GM19043 (cell line): ENCODE data around the gene ZPBP2.

Experiments
- ATAC-seq: cut with Tn5 transposase; IDR thresholded peaks from one replicate; pipeline ENCODE4 v1.9.1; 2021; ENCODE audit warnings: low read depth; ENCODE audit not compliant: unreplicated experiment

Gene ZPBP2

DNA sequence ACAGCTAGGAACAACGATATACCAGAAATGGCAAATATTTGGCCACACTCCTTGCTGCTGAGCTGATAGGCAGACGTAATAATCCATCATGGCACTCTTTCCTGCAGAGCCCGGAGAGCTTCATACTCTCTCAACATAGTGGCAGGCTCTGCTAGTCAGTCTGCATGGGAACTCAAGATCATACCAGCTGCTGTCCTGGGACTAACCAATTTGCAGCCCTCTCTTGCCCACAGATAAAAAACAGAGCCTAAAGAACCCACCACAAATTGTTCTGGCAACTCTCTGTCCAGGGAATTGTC lies 36.9 kb downstream of the ZPBP2 start:
- no peak for ATAC-seq

- no peak for ATAC-seq
Measured at GRCh38 chr17:39908789-39909352, 40.9 kb downstream of the ZPBP2 start.

- no peak for ATAC-seq
Measured at GRCh38 chr17:39913989-39914388, 46.0 kb downstream of the ZPBP2 start.

- ATAC-seq = no peak
Measured at GRCh38 chr17:39915559-39915958, 47.6 kb downstream of the ZPBP2 start.

GRCh38 chr17:39916918-39917317 lies 48.9 kb downstream of the ZPBP2 start:
- no peak for ATAC-seq

DNA sequence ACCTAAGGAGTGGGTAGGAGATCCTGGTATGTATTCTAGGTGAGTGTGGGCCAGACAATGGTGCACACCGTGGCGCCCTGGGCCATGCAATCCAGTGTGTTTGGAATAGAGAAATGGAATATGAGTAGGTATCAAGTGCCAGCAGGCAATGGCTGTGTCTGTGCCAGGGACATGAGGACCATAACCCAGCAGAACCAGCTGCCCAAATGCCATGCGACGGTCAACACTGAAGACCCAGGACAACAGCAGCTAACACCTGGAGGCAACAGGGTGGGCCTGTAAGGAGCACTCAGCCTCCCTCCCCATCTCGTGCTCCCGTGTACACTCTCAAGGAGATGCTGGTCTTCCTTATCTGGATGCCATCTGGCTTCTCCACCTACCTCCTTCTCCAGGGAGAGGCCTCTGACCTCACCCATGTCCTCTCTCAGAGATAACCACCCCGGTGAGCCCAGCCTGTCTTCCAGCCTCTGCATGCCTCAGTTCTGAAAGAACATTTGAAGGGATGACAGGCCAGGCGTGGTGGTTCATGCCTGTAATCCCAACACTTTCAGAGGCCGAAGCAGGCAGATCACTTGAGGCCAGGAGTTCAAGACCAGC lies 51.2 kb downstream of the ZPBP2 start:
- ATAC-seq = no peak

DNA sequence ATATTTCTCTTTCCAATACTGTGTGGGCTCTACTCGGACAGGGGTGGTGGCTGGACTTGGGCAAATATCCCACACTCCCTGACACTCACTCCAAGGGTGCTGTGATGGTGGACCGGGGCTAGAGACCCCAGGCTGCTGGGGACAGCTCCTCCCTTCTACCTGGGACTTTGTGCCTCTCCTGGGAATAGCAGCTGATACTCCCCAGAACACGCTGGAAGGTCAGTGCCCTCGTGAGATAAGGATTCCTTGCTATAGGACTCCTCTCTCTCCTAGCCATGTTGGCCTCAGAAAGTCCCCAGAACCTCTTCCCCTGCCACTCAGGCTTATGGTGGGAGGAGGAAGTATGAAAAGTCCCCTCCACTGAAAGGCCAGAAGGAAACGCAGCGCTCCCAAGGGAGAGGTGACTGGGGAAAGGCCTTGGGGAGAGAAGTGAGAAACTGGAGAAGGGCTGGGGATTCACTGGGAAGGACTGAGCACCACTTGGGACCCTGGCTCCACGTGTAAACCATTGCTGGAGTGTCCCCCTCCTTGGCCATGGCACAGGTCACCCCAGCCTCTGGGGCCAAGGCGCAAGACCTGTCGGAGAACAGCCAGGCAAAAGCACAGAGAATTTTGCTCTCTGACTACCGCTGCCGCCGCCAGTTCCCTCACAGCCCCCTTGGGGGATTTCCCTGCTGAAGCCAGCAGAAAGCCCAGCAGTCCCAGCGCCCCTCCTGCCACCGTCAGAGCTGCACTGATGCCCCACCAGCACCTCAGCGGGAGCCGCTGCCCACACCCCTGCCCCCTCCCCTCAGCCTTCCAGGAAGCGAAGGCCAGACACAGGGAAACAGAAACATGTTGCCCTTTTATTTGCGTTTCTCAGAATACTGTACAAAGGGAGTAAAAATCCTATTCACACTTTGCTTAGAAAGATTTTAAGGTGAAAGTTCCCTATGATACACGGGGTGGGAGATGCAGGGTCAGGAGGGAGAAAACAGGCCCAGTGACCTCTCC lies 52.5 kb downstream of the ZPBP2 start:
- ATAC-seq = no peak

DNA sequence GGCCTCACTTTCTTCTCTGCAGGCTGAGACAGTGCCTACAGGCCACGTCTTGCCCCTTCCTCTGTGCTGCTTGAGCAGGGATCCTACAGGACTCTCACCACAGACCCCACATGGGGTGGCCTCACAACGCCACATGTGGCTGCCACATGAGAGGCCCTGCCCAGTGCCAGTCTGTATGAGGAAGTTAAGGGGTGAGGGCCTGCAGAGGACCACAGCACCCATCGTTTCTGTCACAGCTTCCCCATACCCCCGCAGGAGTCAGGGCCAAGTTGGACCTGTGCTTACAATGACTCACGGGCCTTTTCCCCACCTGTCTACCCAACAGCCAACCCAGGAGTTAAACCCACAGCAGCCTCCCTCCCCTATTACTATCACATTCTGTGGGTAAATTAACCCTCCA lies 53.3 kb downstream of the ZPBP2 start:
- no peak for ATAC-seq

DNA sequence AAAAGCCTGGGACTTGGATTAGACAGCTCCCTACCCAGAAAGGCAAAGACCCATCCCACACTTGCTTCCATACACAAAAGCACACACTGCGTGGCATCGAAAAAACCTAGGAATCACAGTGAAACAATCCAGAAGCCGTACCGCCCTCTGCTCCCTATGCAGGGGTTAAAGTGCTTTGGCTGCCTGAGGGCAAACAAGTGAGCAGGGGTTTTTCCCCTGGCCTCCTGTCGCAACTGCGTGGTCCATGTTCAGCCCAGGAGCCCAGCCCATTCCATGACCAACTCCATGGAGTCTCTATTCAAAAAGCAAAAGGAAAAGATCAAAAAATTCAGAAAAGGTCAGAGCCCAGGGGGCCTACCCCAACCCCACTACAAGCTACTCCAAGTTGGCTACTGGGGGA lies 54.0 kb downstream of the ZPBP2 start:
- ATAC-seq = no peak

- ATAC-seq = no peak
Measured at GRCh38 chr17:39923230-39923629, 55.2 kb downstream of the ZPBP2 start.

GRCh38 chr17:39923836-39924690 lies 56.1 kb downstream of the ZPBP2 start:
- ATAC-seq = no peak

GRCh38 chr17:39924691-39925055 lies 56.7 kb downstream of the ZPBP2 start:
- no peak for ATAC-seq

DNA sequence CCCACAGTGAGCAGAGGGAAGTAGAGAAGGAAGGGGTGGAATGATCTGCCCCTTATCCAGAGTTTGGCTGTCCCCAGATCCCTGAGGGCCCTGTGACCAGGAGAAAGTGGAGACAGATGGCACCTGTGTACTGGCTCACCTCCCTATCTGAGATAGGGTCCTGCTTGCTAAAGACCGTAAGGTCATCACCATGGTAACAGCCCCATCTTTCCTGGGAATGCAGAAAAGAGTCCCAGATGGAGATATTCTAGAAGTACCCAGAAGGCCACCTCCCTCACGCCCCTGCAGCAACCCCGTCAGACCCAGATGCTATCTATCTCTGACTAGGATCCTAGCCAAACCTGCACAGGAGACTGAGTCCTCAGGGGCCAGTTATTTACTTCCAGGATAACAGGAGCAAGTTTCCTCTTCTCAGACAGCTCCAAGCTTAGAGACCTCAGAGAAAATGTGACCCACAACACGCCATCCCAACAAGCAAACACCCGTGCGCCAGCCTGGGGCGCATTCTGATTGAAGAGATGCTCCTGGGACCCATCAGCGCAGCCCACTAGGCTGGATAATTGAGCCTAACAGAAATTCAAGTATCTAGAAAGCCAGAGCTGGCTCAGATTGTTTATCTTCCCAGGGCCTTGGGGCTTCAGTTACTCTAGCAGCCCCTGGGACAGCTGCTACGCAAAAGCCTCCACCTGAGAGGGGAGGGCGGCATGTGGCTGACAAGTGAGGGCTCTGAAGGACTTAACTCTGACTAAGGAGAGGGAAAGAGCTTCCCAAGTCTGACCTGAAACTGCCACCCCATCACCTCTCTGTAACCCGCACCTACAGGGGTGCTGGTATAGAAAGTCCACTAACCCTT lies 57.5 kb downstream of the ZPBP2 start:
- no peak for ATAC-seq

DNA sequence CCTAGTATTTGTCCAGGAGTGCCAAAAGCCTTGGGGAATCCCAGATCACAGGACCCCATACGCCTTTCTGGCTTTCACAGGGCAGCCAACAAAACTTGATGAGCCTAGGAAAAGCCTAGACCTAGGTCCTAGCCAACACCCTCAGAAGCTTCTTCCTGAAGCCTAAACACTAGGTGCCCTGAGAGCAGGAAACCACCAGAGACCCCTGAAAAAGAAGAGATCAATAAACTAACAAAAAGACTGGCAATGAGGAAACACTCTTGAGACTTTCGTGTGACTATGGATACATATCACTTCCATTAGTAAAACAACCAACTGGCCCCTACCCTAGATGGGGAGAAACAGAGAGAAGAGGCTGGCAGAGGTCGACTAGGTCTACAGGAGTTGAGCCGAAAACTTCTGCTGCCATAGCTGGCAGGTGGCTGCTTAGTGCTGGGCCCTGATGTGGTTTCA lies 58.2 kb downstream of the ZPBP2 start:
- ATAC-seq = no peak

- ATAC-seq = no peak
Measured at GRCh38 chr17:39926588-39927100, 58.6 kb downstream of the ZPBP2 start.
